HG03442 (cell line): ENCODE results near the gene UBE2QL1.
"Not testable (repeated sequence)": the region's sequence is repeated elsewhere in the genome, so short reads cannot be mapped to it uniquely, and the experiment has no call there.

Source experiments
- ATAC-seq: cut with Tn5 transposase; IDR thresholded peaks from one replicate; pipeline ENCODE4 v1.9.1; 2021; ENCODE audit warnings: mild to moderate bottlenecking, moderate library complexity; ENCODE audit not compliant: unreplicated experiment

The UBE2QL1 gene

DNA sequence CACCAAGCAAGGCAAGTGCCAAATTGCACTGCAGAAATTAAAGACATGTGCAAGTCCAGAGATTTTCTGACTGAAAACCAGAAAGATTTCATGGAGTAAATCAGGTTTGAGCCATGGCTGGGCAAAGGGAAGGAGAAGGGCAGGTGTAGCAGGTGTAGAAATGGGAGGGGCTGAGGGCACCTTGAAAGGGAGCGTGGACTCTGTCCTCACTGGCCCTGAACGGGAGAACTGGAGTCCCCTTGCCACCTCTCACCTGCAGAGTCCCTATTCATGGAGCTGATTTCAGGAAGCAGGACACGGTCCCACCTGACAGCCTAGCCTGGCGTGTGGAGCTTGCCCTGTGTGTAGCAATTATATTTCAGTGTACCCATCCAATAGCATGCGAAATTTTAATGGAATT lies 46.3 kb downstream of the UBE2QL1 start:
- ATAC-seq, result no peak

GRCh38 chr5:6495433-6496206 lies 47.0 kb downstream of the UBE2QL1 start:
- no peak for ATAC-seq

- ATAC-seq, result peak; percentile 93
Measured at GRCh38 chr5:6496207-6496584, 47.5 kb downstream of the UBE2QL1 start.

DNA sequence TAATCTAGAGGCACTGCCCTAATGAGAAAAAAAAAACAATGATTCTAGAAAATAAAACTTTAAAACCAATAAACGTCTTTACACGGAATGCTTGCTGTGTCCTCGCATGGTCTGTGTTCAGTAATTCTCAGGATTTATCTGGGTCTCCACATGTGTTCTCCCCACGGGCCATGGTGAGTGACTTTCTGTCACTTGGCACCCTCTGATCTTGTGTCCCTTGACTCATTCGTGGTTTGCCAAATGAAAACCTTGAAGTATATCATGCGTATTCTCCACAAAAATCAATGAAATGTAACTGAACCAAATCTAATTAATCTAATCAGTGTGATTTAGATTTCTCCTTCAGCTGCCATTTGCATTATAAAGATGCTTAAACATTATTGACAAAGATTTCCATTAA lies 48.0 kb downstream of the UBE2QL1 start:
- no peak for ATAC-seq

DNA sequence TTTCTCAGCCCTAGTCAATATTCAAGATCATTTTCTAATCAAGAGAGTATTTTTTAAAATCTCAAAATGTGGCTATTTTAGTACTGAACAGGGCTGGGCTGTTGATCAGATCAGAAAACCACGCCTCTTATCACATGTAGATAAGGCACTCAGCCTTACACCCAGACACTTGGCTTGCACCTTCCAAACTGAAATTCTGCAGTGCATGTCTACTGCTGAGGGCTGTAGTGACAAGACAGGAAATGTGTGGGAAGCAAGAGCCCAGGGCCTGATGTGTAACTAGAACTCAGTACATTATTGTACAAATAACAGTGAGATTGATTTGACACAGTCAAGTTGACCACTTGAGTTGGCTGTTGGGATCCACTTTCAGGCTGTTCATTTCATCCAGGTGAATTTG lies 48.6 kb downstream of the UBE2QL1 start:
- peak; percentile 25 for ATAC-seq

- no peak for ATAC-seq
Measured at GRCh38 chr5:6498968-6499367, 50.3 kb downstream of the UBE2QL1 start.

DNA sequence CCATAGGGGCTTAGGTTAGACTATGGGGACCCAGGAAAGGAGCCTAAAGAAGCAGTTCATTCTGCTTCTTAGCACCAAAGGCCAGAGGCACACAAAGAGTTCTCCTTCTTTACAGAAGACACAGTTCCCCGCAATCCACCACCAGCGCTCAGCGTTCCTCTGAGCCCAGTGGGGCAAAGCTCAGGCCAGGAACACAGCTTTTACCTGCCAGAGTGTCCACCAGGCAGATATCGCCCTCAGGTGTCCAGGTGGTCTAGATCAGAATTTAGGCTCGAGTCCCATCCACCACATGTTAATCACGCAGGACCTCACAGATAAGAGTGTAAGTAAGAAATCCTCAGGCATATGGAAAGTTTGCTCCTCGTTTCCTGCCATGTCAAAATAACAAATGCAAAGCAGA lies 53.0 kb downstream of the UBE2QL1 start:
- no peak for ATAC-seq

DNA sequence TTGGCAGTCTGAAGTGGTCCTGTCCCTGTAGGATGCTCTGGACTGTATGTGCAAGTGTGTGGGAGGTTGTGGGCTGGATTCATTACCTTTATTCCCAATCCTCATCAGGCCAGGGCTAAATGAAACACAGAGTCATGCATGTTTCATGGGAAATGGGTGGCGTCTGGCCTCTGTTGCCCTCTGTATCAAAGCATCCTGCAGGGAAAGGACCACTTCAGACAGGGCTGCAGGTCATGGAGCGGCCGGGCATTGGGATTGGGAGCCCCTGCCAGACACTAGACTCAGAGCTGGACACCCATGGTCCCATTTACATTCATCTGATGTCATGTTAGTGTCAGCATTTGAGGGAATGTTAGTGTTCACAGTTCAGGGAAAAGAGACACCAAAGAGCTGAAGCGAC lies 53.8 kb downstream of the UBE2QL1 start:
- no peak for ATAC-seq

DNA sequence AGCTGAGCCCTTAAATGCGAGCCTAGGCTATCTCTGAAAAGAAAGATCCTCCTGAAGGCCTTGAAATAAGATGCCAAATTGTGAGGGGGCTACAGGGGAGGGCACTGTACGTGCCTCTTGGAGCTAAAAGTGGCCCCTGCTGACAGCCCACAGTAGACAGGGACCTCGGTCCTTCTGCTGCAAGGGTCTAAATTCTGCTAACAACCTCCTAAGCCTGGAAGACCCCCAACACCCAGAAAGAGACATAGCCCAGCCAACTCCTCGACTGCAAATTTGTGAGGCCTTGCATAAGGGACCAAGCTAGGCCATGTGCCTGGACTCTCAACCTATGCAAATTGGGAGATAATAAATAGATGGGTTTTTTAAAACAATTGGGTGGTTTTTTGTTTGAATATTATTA lies 54.7 kb downstream of the UBE2QL1 start:
- no peak for ATAC-seq

GRCh38 chr5:6504677-6505415 lies 56.2 kb downstream of the UBE2QL1 start:
- no peak for ATAC-seq

GRCh38 chr5:6505416-6505755 lies 56.7 kb downstream of the UBE2QL1 start:
- no peak for ATAC-seq

DNA sequence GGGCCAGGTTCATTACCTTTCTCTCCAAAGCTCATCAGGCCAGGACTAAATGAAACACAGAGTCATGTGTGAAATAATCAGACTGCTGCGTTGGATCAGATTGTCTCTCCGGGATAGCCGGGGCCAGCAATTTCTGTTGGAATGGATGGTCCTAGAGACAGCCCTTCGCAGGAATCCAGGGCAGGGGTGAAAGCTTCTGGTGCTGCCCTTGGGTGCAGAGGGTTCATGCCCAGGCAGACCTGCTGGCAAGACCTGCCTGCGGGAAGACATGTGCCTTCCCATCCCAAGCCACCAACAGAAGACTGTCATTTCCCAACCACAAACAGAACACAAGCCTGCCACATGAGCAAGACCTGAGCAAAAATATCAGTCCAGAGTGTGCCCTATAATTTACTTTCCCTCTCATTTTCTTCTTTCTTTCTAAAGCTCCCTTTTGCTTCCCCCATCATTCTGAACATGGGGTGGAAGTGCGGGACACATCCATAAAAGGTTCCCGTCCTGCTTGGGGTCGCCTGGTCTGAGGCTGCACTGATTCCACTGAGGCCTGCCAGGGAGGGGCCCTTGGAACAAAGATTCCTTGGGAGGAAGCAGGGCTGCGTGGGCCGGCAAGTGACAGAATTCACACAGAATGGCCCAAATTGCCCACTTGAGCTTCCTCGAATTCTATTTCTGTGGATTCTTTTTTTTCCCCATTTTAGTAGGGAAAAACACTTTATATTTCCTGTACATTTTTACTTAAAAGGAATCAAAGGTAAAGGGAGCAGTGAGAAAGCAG lies 57.3 kb downstream of the UBE2QL1 start:
- no peak for ATAC-seq

- no peak for ATAC-seq
Measured at GRCh38 chr5:6506611-6507010, 58.0 kb downstream of the UBE2QL1 start.

GRCh38 chr5:6508931-6509330 lies 60.3 kb downstream of the UBE2QL1 start:
- ATAC-seq, result no peak

GRCh38 chr5:6510132-6510531 lies 61.5 kb downstream of the UBE2QL1 start:
- no peak for ATAC-seq

GRCh38 chr5:6510973-6511372 lies 62.3 kb downstream of the UBE2QL1 start:
- no peak for ATAC-seq

GRCh38 chr5:6515812-6516211 lies 67.2 kb downstream of the UBE2QL1 start:
- not testable (repeated sequence) for ATAC-seq

DNA sequence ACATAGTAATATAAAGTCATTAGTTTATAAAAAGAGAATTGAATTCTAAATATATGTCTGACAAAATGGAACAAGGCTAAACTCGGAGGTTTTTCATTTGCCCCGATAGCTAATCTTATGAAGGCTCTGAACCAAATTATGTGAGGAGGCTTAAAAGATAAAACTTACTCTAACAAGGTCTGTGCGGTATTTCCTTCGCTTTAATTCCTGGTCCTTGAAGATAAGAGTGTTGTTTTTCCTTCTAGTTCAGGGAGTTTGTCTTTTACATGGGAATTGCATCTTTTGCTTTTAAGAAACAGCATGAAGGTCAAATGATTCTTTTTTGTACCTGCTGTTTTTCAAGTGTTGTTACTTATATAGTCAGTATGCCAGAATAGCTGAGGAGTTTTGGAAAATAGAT lies 68.2 kb downstream of the UBE2QL1 start:
- ATAC-seq, result no peak

- no peak for ATAC-seq
Measured at GRCh38 chr5:6517510-6517909, 68.9 kb downstream of the UBE2QL1 start.

DNA sequence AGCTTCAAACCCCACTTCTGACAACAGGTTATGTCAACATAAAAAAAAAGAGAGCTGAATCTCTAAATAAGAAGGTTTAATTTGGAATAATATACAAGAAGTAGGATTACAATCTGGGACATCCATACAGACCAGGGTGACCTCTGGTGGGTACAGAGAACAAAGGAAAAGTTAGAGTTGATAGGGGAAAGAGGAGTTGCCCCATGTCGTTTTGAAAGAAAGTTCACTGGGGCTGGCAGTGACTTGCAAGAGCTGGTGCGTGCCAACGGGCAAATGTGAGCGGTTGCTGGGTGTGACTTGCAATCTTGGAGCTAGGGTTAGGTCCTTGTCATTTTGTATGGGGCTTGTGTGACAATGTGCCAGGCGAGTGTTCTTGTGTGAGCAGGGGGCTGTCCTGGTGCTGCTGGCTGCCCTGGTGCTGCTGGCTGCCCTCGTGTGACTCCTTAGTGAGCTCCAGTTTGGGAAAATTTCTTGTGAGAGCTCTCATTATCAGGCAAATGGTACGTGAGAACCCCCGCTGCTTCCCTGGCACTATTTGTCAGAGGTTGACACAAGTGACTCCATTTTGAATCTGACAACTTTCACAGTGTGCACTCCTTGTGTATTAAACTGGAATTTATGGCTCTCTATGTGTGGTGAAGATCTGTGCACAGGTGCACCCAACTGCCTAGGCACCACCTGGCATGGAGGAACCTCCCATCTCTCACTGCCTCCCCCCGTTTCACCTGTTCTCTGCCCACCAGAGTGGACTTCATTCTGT lies 69.8 kb downstream of the UBE2QL1 start:
- no peak for ATAC-seq

DNA sequence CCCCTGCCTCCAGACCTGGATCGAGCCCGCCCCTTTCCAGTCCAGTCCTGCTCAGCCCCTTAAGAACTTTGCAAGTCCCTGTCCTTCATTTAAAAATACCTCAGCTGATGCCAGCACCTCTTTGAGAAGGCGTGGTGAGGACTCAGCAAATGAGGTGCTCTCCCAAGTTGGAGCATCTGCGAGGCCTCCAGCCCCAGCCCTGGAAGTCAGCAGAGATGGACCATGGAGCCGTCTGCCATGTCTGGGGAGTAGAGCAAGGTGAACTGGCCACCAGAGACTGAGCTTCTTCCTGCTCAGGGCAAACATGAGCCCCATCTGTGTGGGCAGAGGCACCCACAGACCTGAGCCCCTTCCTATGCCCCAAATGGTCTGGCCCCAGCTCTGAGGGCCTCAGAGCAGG lies 71.5 kb downstream of the UBE2QL1 start:
- ATAC-seq, result no peak
